Measurements from ENCODE around the gene SORCS2.

The SORCS2 gene

GRCh38 chr4:7276515-7276914 is 84.2 kb downstream of the SORCS2 start:
- ChIA-PET CTCF (interaction anchor here (1.2 to 2.4 kb wide), 4 partner anchors 11 to 86 kb away, joined by 4 to 11 read pairs (median 8); no protein-coding TSS in a partner anchor), POLR2A (no interaction called here)
- no peak for DNase-seq (ENCODE audit: low read depth, low spot score)
- no peak for TF ChIP-seq CTCF (IDR thresholded peaks at IDR 0.05; ENCODE audit: insufficient read depth, low read length, missing control alignments)
- H3K4me3 ChIP-seq (ENCODE audit: low read depth, low read length), result no peak overlapping the region

- ChIA-PET POLR2A (no interaction called here), CTCF (interaction anchor here (1.4 to 2.4 kb wide), 3 partner anchors 10 to 83 kb away, joined by 4 to 11 read pairs (median 11); no protein-coding TSS in a partner anchor)
- H3K4me3 ChIP-seq (ENCODE audit: low read depth, low read length), result no peak overlapping the region
- no peak for TF ChIP-seq CTCF (IDR thresholded peaks at IDR 0.05; ENCODE audit: insufficient read depth, low read length, missing control alignments)
- no peak for DNase-seq (ENCODE audit: low read depth, low spot score)
Measured at GRCh38 chr4:7278071-7278765, 85.9 kb downstream of the SORCS2 start.

- no peak overlapping the region for H3K4me3 ChIP-seq (ENCODE audit: low read depth, low read length)
- no peak for DNase-seq (ENCODE audit: low read depth, low spot score)
- ChIA-PET CTCF (interaction anchor here (1.4 kb wide), 1 partner anchor 11 kb away, joined by 4 read pairs; no protein-coding TSS in a partner anchor), POLR2A (no interaction called here)
- no peak for TF ChIP-seq CTCF (IDR thresholded peaks at IDR 0.05; ENCODE audit: insufficient read depth, low read length, missing control alignments)
Measured at GRCh38 chr4:7278981-7279380, 86.6 kb downstream of the SORCS2 start.

GRCh38 chr4:7279902-7280301 is 87.6 kb downstream of the SORCS2 start:
- ChIA-PET CTCF (no interaction called here), POLR2A (no interaction called here)
- no peak for DNase-seq (ENCODE audit: low read depth, low spot score)
- no peak for TF ChIP-seq CTCF (IDR thresholded peaks at IDR 0.05; ENCODE audit: insufficient read depth, low read length, missing control alignments)
- no peak overlapping the region for H3K4me3 ChIP-seq (ENCODE audit: low read depth, low read length)

GRCh38 chr4:7280926-7281690 is 88.8 kb downstream of the SORCS2 start:
- no peak for DNase-seq (ENCODE audit: low read depth, low spot score)
- ChIA-PET POLR2A (no interaction called here), CTCF (interaction anchor here (0.8 to 1.0 kb wide), 2 partner anchors 15 to 90 kb away, joined by 3 read pairs; no protein-coding TSS in a partner anchor)
- no peak overlapping the region for H3K4me3 ChIP-seq (ENCODE audit: low read depth, low read length)
- no peak for TF ChIP-seq CTCF (IDR thresholded peaks at IDR 0.05; ENCODE audit: insufficient read depth, low read length, missing control alignments)
